T-helper 22 cell (primary cell): ENCODE data around the gene GOLGA8A.
"Not testable (repeated sequence)": the region's sequence is repeated elsewhere in the genome, so short reads cannot be mapped to it uniquely, and the experiment has no call there.

Source experiments
- DNase-seq: peaks from one replicate; pipeline ENCODE4 v3.0.0-alpha.2; 2020; ENCODE audit warnings: low read depth

Gene GOLGA8A, protein sequence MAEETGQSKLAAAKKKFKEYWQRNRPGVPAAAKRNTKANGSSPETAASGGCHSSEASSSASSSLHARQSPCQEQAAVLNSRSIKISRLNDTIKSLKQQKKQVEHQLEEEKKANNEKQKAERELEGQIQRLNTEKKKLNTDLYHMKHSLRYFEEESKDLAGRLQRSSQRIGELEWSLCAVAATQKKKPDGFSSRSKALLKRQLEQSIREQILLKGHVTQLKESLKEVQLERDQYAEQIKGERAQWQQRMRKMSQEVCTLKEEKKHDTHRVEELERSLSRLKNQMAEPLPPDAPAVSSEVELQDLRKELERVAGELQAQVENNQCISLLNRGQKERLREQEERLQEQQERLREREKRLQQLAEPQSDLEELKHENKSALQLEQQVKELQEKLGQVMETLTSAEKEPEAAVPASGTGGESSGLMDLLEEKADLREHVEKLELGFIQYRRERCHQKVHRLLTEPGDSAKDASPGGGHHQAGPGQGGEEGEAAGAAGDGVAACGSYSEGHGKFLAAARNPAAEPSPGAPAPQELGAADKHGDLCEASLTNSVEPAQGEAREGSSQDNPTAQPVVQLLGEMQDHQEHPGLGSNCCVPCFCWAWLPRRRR

DNA sequence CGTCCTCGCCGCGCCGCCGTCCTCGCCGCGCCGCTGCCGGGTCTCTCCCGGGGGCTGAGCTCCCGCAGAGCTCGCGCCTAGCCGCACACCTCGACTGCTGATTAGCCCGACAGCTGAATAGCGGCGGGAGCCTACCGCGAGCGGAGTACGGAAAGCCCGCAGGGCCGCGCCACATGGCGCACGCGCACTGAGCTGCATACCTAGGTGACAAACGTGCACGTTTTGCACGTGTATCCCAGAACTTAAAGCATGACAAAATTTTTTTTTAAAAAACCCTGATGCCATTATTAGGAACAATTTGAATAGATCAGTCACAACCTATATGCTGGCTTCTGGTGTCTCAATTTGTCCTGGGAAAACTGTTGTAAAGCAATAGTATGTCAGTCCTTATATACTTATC is at the start of gene GOLGA8A:
TSS of gene GOLGA8A (minus strand) at position 122 of the 400 bp plus-strand sequence. CDS start 48,117 bp downstream, outside the sequence.
- DNase-seq: peak; percentile 70

DNA sequence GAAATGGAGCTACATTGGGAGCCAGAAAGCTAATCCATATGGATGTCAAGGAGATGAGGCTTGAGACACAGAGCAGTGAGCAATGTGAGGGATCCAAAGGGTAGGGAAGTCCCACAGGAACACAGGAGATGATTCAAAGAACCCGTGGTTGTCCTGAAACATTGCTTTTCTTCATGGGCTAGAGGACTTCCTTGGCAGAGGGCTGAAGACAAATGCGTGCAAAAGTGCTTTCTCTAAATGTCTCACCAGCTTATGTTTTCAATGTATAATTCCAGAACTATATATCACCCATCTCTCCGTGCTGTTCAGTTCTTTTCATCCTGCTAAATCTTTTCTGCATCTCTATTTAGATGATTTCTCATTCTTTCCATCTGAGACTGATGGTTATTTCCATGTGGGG is 46.0 kb upstream of the GOLGA8A start:
- DNase-seq: no peak

DNA sequence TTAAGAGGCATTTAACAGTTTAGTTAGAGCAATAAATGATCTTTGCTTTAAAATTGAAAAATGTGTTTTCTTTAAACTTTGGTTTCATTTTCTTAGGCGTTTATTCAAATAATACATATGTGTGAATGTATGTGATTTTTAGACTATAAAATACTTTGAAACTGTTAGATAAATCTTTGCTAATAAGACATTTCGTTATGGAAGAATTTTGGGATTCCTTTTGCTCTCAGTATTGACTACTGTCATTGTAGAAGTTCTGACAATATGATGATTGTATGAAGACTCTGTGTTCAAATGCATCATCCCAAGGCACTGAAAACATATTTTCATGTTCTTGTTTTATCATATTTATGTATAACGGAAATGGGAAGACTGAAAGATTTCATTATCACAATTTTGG is 43.8 kb upstream of the GOLGA8A start:
- DNase-seq: no peak

DNA sequence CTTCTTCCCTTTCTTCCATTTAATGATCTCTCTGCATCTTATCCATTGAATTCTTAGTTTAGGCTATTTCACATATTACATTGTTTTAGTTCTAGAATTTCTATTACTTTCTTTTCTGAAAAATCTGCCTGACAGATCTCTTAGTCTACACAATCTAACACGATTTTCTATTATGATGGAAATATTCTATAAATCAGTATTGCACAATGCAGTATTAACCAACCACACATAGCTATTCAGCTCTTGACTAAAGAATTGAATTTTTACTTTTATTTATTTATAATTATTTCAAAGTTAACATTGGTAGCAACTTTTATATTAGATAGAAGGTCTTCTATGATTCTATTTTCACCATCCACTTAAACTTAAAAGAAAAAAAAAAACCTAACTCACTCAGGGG is 36.2 kb upstream of the GOLGA8A start:
- no peak for DNase-seq

DNA sequence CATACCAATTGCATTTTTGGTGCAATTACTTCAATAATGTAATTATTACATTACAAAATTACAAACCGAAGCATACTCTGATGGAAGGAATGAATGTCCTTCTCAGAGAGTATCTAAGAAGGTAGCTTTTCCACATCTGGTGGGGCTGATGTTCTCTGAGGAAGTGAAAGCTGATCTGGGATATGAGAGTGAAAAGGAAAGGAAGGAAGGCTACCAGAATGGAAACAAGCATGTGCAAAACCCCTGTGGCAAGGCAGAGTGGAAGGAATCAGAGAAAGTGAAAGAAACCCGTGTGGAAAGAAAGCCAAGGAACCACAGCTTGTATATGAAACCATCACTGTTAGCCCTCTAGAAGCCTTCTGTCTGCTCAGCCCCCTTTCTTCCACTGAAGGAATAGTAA is 35.3 kb upstream of the GOLGA8A start:
- DNase-seq: no peak

DNA sequence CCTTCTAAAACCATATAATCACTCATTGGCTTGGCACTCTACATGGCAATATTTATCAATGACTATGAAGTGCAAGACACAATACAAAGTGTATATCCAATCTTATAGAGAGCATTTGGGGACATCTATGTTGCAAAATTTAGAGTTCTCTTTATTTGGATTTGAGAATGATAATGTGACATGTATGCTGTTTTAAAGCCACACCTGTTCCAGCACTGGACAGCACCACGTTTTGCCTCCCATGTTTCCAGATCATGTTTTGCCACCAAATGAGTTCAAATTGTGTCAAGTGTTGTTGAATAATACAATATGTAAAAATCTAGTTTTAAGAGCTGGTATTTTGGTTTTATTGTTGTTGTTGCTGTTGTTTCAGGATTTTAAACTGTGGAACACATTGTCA is 33.3 kb upstream of the GOLGA8A start:
- DNase-seq: no peak

DNA sequence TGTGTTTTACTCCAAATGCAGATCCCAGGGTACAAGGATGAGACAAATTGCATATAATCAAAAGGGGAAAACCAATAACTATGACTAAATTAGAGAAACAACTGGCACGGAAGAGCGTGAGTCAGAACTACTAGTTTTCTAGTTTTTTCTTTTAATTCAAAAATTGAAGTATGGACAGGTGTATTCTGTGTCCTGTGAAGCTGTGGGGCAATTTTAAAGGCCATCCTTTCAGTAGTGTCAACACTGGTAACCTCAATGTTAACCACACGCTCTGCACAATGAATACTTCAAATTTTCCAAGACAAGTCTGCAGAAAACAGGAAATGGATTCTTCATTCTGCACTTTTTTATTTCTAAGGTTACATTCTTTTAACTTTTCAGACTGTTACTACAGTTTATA is 32.5 kb upstream of the GOLGA8A start:
- no peak for DNase-seq

DNA sequence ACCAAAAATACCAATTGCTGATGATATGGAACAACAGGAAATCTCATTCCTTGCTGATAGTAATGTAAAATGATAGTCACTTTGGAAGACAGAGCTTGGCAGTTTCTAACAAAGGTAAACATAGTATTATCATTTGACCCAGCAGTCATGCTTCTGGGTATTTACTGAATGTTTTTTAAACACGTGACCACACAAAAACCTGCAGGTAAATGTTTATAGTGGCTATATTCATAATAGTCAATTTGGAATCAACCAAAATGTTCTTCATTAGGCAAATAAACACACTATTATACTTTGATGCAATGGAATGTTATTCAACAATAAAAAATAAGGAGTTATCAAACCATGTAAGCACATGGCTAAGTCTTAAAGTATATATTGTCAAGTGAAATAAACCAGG is 24.1 kb upstream of the GOLGA8A start:
- DNase-seq: no peak

DNA sequence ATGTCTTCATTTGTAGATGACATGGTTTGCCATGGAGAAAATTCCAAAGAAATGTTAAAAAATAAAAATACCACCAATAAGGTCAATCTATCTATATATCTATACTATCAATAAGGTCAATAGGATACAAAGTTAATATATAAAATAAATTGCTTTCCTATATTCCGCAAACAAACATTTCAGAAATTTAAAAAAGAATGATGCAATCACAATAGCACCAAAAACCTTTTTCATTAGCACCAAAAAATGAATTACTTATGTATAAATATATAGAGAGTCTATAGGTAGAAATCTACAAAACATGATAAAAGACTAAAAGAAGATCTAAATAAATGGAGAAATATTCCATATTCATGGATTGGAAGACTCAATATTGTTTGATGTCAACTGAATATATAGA is 22.8 kb upstream of the GOLGA8A start:
- DNase-seq: no peak

DNA sequence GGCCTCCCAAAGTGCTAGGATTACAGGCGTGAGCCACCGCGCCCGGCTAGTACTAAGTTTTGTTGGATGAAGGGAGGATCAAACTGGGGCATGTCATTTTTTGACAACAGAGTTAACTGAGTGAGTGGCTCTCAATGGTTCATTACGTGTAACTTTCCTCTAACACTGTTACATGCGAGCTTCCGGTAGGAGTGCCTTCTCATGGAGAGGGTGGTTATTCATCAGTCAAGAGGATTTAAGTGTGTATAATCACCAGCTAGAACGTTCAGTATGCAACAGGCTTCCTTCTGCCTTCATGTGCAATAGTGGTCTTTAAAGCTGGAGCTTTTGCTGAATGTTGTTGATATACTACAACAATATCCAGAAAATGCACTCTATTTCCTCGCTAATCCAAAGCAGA is 19.1 kb upstream of the GOLGA8A start:
- DNase-seq: no peak

DNA sequence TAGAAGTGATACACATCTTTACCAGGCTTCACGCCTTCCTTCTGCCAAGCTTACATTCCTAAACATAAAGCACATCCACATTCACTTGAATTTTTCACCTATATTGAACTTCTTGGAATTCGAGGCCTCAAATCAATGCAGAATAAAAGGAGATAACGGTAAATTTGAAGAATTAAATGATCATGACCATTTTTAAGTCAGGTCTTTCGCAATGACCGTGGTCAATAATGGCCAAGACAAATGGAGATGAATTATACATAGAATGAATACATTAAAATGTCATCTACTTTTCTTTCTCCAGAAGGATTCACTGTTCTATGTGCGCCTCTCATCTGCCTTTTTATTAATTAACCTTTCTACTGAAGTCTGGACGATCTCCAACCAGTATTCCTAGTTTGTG is 5.3 kb upstream of the GOLGA8A start:
- no peak for DNase-seq

DNA sequence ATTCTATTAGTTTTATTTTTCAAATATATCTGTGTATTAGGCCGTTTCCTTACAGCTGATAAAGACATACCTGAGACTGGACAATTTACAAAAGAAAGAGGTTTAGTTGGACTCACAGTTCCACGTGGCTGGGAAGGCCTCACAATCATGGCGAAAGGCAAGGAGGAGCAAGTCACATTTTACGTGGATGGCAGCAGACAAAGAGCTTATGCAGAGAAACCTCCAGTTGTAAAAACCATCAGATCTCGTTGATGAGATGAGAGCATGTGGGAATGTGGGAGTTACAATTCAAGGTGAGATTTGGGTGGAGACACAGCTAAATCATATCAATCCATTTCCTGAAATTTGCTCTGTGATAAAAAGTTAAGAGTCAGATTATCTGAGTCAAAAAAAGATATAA is 2.3 kb upstream of the GOLGA8A start:
- DNase-seq: no peak

DNA sequence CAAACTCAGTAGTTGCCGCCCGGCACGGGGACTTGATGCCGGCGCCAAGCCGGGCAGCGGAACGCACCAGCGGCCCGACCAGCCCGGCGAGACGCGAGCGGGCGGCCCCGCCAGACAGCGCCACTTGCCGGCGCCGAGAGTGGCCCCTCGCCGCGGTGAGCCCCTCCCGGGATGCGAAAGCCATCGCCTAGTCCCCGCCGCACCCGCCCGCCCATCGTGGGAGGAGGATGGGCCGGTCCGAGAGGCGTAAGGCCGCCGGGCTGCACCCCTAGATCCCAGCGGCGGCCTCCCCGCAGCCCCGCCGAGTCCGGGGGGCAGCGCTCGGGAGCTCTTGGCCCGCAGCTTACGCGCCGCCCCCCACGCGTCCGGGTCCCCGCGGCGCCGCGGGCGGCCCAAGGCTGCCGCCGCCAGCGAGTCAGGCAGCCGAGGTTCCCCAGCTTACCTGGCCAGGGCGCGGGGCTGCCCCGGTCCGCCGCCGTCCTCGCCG is 609 bp downstream of the GOLGA8A start:
- DNase-seq: peak; percentile 16

DNA sequence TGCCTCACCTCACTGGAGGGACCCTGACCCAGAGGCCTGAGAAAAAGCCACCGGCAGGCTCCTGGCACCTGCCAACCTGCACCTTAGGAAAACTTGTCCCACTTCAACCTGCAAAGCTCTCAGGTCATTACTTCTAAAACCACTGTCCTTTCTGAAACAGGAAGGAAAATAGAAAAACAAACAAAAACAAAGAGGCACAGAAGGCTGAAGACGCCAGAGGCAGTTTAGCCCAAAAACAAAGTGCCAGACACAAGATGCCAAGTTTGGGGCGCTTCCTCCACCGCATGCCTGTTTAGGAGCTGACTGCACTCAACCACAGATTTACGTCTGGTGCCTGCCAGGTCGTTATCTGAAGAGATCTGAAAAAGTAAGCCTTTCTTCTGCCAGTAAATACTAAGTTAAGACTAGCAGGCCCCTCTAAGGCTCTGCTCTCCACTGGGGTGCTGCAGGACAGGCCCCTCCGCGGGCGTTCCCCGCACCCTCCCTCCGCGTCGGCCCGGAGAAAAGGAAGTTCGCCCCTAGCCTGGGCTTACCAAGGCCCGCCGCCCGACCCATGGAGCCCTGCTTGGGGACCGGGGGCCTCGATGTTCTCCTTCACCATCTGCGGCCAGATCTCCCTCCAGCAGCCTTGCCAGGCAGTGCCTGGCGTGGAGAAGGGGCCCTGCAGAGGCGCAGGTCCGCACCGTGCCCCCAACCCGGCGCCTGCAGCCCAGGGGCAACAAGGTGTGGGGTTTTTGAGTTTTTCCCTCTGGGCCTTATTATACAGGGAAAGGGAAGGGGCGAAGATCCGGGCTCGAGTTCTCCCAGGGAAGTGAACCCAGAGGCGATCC is 1.3 kb downstream of the GOLGA8A start:
- no peak for DNase-seq

DNA sequence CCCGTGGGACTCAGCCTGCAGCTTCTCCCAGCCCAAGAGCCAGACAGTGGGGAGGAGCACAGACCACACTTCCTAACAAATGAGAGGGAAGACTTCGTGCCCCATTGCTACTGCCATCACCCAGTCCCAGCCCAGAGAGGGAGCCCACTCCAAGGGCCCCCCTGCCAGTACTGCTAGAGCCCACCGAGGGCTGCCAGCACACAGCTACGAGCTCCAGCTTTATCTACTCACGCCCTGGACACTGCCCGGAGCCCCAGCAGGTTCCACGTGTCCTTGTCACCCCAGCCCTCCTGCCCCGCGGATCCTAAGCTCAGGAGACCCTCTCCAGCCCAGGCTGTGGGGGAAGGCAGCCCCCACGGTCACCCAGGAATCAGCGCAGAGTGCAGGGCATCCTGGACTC is 1.9 kb downstream of the GOLGA8A start:
- DNase-seq: no peak

DNA sequence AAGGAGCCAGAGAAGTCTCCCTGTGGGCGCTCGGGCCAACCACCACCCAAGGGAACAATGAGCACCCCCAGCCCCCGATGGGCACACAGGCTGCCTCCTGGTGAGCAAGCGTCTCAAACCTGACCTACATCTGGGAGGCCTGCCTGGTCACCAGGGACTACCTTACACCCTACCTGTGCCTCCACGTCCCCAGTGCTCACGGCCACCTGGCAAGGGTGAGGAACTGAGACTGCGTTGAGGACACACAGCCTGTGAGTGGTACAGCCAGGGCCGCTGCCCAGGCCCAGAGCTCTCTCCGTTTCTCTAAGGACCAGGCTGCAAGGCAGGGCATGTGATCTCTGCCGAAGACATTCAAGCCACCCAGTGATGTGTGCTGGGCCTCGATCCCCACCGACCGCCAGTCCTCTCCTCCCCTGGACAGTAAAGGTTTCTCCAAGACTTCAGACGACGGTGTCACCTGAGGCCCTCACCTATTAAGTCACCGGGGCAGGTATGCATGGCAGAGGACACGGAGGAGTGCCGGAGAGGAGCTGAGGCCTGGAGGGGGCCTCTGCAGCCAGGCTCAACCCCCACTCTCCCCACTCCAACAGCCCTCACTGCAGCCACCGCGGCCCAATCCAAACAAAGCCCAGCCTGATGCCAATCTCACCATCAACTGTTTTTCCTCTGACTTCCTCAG is 2.8 kb downstream of the GOLGA8A start:
- no peak for DNase-seq

DNA sequence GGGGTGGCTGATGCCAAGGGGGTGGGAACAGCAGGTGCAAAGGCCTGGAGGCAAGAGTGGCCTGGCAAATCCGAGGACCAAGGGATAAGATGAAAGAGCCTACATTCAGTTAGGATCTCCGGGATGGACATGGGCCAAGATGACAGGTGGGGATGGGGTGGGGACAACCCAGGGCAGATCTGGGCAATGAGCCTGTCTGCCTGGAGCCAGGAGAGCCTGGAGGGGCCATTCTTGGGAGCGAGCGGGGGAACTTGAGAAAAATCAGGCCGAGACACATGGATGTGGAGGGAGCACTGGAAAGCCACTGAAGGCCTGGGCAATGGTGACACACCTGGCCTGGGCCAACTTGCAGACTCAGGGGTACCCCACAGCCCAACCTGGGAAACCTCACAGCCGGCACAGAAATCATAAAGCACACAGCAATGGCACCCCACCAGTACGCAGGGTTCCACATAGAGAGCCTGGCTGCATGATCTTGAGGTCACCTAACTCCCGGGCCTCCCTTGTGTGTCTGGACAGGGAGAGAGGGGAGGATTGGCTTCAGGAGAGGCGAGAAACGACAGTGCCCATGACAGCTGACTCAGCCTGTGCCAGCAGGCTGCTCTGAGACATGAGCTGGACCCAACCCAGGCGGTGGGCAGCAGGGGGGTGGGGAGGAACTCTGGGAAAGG is 3.5 kb downstream of the GOLGA8A start:
- not testable (repeated sequence) for DNase-seq

DNA sequence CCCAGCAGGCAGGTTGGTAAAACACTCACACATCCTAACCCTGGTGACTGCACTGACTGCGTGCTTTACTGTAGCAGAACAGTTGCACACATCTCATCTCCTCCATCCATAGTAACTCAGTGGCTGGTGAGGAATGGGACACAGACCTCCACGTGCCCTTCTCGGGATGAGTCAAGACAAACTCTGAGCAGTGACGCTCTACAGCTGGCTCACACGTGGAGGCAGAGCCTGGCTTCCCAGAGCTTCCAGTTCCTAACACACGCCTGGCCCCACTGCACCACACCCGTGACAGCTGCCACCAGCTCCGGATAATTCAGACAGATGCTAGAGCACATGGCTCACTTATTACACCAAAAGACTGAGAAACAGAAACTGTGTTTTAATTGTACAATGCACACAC is 7.0 kb downstream of the GOLGA8A start:
- DNase-seq: not testable (repeated sequence)

DNA sequence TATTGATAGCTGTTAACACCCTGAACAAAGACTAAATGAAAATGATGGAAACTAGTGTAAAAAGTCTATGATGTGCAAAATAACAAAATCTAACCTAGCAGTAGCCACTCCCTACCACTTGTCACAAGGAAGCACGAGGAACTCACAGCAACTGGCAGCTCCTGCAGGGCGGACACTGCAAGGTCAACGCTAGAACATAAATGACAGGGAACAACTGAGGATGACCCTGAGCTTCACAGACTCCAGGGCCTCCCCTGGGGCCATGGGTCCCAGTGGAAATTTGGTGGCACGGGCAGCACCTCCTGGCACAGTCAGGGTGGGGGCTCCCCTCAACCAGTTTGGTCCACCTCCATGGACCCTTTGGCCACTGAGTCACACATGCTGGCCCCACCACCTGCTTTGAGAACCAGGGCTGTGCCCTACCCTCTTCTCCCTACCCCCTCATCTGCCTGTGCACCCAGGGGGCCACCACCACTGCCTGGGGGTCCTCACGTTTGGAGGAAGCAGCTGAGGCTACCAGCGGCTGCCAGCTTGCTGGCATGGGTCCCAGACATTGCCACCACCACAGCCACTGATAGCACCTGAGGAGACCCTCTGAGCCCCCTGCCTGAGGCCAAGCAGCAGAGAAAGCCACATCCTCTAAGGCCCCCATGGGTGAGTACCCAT is 14.1 kb downstream of the GOLGA8A start:
- not testable (repeated sequence) for DNase-seq

DNA sequence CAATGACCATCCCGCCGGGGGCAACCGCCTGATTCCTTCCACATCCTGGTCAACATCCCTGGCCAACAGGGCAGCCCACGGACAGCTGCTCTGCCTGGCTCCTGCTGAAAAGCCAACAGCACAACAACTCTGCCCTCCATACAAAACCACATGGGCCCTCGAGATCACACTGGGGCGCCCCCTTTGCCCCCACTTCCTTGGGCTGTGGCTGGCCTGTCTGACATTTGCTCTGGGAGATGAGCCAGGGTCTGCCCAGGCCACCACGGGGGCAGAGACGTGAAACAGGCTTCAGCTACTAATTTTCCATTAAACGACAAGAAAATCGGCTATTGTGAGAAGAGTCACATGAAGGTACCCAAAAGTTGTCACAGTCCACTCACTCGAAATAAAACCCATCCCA is 16.7 kb downstream of the GOLGA8A start:
- DNase-seq: not testable (repeated sequence)

DNA sequence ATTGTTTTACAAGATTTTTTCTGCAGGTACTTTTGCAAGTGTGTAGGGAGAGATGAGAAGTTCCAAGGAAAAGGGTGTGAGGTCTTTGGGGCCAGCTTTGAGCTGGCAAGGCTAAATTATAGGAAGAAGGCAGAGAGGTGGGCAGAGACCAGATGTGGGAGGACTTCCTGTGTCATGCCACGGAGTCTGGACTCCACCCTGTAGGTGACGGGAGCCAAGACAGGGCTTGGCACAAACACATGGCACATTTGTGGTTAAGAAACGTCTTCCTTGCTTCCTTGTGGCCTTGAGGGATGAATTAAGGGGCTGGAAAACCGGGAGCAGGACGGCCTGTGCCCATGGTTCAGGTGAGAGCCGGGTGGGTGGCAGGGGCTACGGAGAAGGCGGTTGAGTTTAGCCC is 19.2 kb downstream of the GOLGA8A start:
- not testable (repeated sequence) for DNase-seq
